ENCODE data around the gene CNDP1. TPM values are rescaled to one million over a fixed set of nuclear protein-coding genes. Genes with fewer than 3 reads are reported as not detected.
"Not testable (repeated sequence)": the region's sequence is repeated elsewhere in the genome, so short reads cannot be mapped to it uniquely, and the experiment has no call there.

Gene CNDP1
- total RNA-seq, 2 experiments from 2014 or later = not detected

GRCh38 chr18:74497778-74498177 is 36.5 kb upstream of the CNDP1 start:
- H3K4me3 Mint-ChIP-seq = peak overlapping the region; percentile 84
- H3K27ac Mint-ChIP-seq = peak overlapping the region; percentile 97
- H3K9me3 Mint-ChIP-seq = no peaks in the 10 kb centered on the region
- no peak for DNase-seq
- ChIA-PET POLR2A (interaction anchor here (0.7 kb wide), 1 partner anchor 457 kb away, joined by 4 read pairs; no protein-coding TSS in a partner anchor), CTCF (interaction anchor here (1.1 to 1.8 kb wide), 2 partner anchors 54 to 144 kb away, joined by 3 to 6 read pairs; no protein-coding TSS in a partner anchor)
- peaks cover 61% of the 10 kb centered on the region for H3K4me1 Mint-ChIP-seq
- peaks cover 8% of the 10 kb centered on the region for H3K27me3 Mint-ChIP-seq
- peaks cover 29% of the 10 kb centered on the region for H3K36me3 Mint-ChIP-seq (ENCODE audit: low read depth)

GRCh38 chr18:74498712-74499627 is 35.3 kb upstream of the CNDP1 start:
- Mint-ChIP-seq H3K9me3 (no peaks in the 10 kb centered on the region), H3K27me3 (peaks cover 3% of the 10 kb centered on the region), H3K4me3 (peak overlapping the region; percentile 84), H3K36me3 (ENCODE audit: low read depth) (peaks cover 36% of the 10 kb centered on the region), H3K4me1 (peaks cover 64% of the 10 kb centered on the region), H3K27ac (peak overlapping the region; percentile 97)
- POLR2A ChIA-PET = interaction anchor here (0.6 kb wide), 1 partner anchor 18 kb away, joined by 5 read pairs; no protein-coding TSS in a partner anchor
- peak; percentile 83 for DNase-seq
- CTCF ChIA-PET = interaction anchor here (0.9 to 1.2 kb wide), 4 partner anchors 17 to 146 kb away, joined by 3 to 4 read pairs (median 3); no protein-coding TSS in a partner anchor

GRCh38 chr18:74499633-74500032 is 34.7 kb upstream of the CNDP1 start:
- H3K27ac Mint-ChIP-seq = peak overlapping the region; percentile 97
- peak overlapping the region; percentile 84 for H3K4me3 Mint-ChIP-seq
- H3K27me3 Mint-ChIP-seq = no peaks in the 10 kb centered on the region
- ChIA-PET POLR2A (interaction anchor here (0.6 kb wide), 1 partner anchor 17 kb away, joined by 5 read pairs; no protein-coding TSS in a partner anchor), CTCF (interaction anchor here (0.9 to 1.2 kb wide), 3 partner anchors 17 to 124 kb away, joined by 3 to 4 read pairs (median 3); no protein-coding TSS in a partner anchor)
- peaks cover 64% of the 10 kb centered on the region for H3K4me1 Mint-ChIP-seq
- H3K36me3 Mint-ChIP-seq (ENCODE audit: low read depth) = peaks cover 39% of the 10 kb centered on the region
- no peaks in the 10 kb centered on the region for H3K9me3 Mint-ChIP-seq
- DNase-seq = peak; percentile 67

GRCh38 chr18:74500372-74500771 is 33.9 kb upstream of the CNDP1 start:
- Mint-ChIP-seq H3K9me3 (no peaks in the 10 kb centered on the region), H3K4me3 (peak overlapping the region; percentile 84), H3K27me3 (no peaks in the 10 kb centered on the region), H3K27ac (peak overlapping the region; percentile 97), H3K36me3 (ENCODE audit: low read depth) (peaks cover 44% of the 10 kb centered on the region), H3K4me1 (peaks cover 63% of the 10 kb centered on the region)
- CTCF ChIA-PET = interaction anchor here (1.2 kb wide), 1 partner anchor 125 kb away, joined by 3 read pairs; no protein-coding TSS in a partner anchor
- POLR2A ChIA-PET = no interaction called here
- DNase-seq = no peak

GRCh38 chr18:74500774-74501173 is 33.5 kb upstream of the CNDP1 start:
- peaks cover 63% of the 10 kb centered on the region for H3K4me1 Mint-ChIP-seq
- CTCF ChIA-PET, DNase-seq, H3K27me3 Mint-ChIP-seq, H3K9me3 Mint-ChIP-seq, POLR2A ChIA-PET: not testable (repeated sequence)
- H3K36me3 Mint-ChIP-seq (ENCODE audit: low read depth) = peaks cover 48% of the 10 kb centered on the region
- H3K27ac Mint-ChIP-seq = peak overlapping the region; percentile 97
- peak overlapping the region; percentile 84 for H3K4me3 Mint-ChIP-seq

- CTCF ChIA-PET = no interaction called here
- Mint-ChIP-seq H3K4me1 (peaks cover 61% of the 10 kb centered on the region), H3K27me3 (no peaks in the 10 kb centered on the region), H3K4me3 (peak overlapping the region; percentile 49), H3K9me3 (no peaks in the 10 kb centered on the region), H3K27ac (peak overlapping the region; percentile 58), H3K36me3 (ENCODE audit: low read depth) (peaks cover 49% of the 10 kb centered on the region)
- DNase-seq = no peak
- POLR2A ChIA-PET = no interaction called here
Observed at GRCh38 chr18:74501386-74501785, 32.9 kb upstream of the CNDP1 start.

GRCh38 chr18:74503137-74503536 is 31.2 kb upstream of the CNDP1 start:
- Mint-ChIP-seq H3K9me3 (no peaks in the 10 kb centered on the region), H3K27ac (no peak overlapping the region), H3K4me1 (peaks cover 53% of the 10 kb centered on the region), H3K27me3 (no peaks in the 10 kb centered on the region), H3K4me3 (no peak overlapping the region), H3K36me3 (ENCODE audit: low read depth) (peaks cover 61% of the 10 kb centered on the region)
- ChIA-PET POLR2A (no interaction called here), CTCF (interaction anchor here (0.6 to 0.9 kb wide), 2 partner anchors 8 to 424 kb away, joined by 3 to 5 read pairs; no protein-coding TSS in a partner anchor)
- DNase-seq = no peak

GRCh38 chr18:74505776-74506175 is 28.5 kb upstream of the CNDP1 start:
- CTCF ChIA-PET = interaction anchor here (1.5 kb wide), 1 partner anchor 12 kb away, joined by 5 read pairs; no protein-coding TSS in a partner anchor
- no peaks in the 10 kb centered on the region for H3K9me3 Mint-ChIP-seq
- no peak for DNase-seq
- H3K4me3 Mint-ChIP-seq = no peak overlapping the region
- peaks cover 73% of the 10 kb centered on the region for H3K36me3 Mint-ChIP-seq (ENCODE audit: low read depth)
- no peaks in the 10 kb centered on the region for H3K27me3 Mint-ChIP-seq
- POLR2A ChIA-PET = no interaction called here
- no peak overlapping the region for H3K27ac Mint-ChIP-seq
- H3K4me1 Mint-ChIP-seq = peaks cover 30% of the 10 kb centered on the region

GRCh38 chr18:74506448-74507084 is 27.7 kb upstream of the CNDP1 start:
- ChIA-PET POLR2A (no interaction called here), CTCF (no interaction called here)
- Mint-ChIP-seq H3K9me3 (no peaks in the 10 kb centered on the region), H3K4me3 (no peak overlapping the region), H3K27ac (no peak overlapping the region), H3K27me3 (no peaks in the 10 kb centered on the region), H3K36me3 (ENCODE audit: low read depth) (peaks cover 74% of the 10 kb centered on the region), H3K4me1 (peaks cover 23% of the 10 kb centered on the region)
- DNase-seq = no peak

- DNase-seq = no peak
- ChIA-PET POLR2A (no interaction called here), CTCF (no interaction called here)
- peaks cover 69% of the 10 kb centered on the region for H3K36me3 Mint-ChIP-seq (ENCODE audit: low read depth)
- H3K9me3 Mint-ChIP-seq = no peaks in the 10 kb centered on the region
- H3K27me3 Mint-ChIP-seq = no peaks in the 10 kb centered on the region
- peaks cover 19% of the 10 kb centered on the region for H3K4me1 Mint-ChIP-seq
- no peak overlapping the region for H3K4me3 Mint-ChIP-seq
- no peak overlapping the region for H3K27ac Mint-ChIP-seq
Observed at GRCh38 chr18:74507097-74507881, 27.0 kb upstream of the CNDP1 start.

- H3K36me3 Mint-ChIP-seq (ENCODE audit: low read depth) = peaks cover 67% of the 10 kb centered on the region
- no peaks in the 10 kb centered on the region for H3K27me3 Mint-ChIP-seq
- POLR2A ChIA-PET = no interaction called here
- no peak for DNase-seq
- no peaks in the 10 kb centered on the region for H3K9me3 Mint-ChIP-seq
- no peak overlapping the region for H3K4me3 Mint-ChIP-seq
- peaks cover 14% of the 10 kb centered on the region for H3K4me1 Mint-ChIP-seq
- no peak overlapping the region for H3K27ac Mint-ChIP-seq
- CTCF ChIA-PET = no interaction called here
Observed at GRCh38 chr18:74507927-74508326, 26.4 kb upstream of the CNDP1 start.

GRCh38 chr18:74508366-74508765 is 25.9 kb upstream of the CNDP1 start:
- Mint-ChIP-seq H3K27me3 (no peaks in the 10 kb centered on the region), H3K9me3 (no peaks in the 10 kb centered on the region), H3K4me3 (no peak overlapping the region), H3K4me1 (peaks cover 10% of the 10 kb centered on the region), H3K27ac (peak overlapping the region; percentile 31), H3K36me3 (ENCODE audit: low read depth) (peaks cover 64% of the 10 kb centered on the region)
- POLR2A ChIA-PET = no interaction called here
- DNase-seq = no peak
- CTCF ChIA-PET = interaction anchor here (0.6 kb wide), 1 partner anchor 133 kb away, joined by 3 read pairs; no protein-coding TSS in a partner anchor

Data from activated CD4-positive, alpha-beta T cell treated with anti-CD3 and anti-CD28 coated beads, Interleukin-2, amount 10 ng/mL, durations not matched to agents 7 days and 5 days (primary cell).